Karpas-422 (cell line): ENCODE measurements around the gene MGLL. TPM values are rescaled to one million over a fixed set of nuclear protein-coding genes. Genes with fewer than 3 reads are reported as not detected.

Source experiments
- DNase-seq: peaks from one replicate; pipeline ENCODE4 v3.0.0-alpha.2; 2015
- H2AFZ ChIP-seq: fragments of 200-600 bp; sonication (generic); 2 replicates; pipeline ENCODE4 v1.6.1; 2014; ENCODE audit warnings: antibody characterized with exemption, low read length, mixed read lengths
- H3K27ac ChIP-seq: fragments of 200-600 bp; sonication (generic); 2 replicates; pipeline ENCODE4 v1.5.1; 2014; ENCODE audit warnings: mild to moderate bottlenecking, low read length, moderate library complexity
- H3K27me3 ChIP-seq: fragments of 200-600 bp; sonication (generic); 2 replicates; pipeline ENCODE4 v1.6.1; 2014; ENCODE audit warnings: low read length, mixed read lengths
- H3K36me3 ChIP-seq: fragments of 200-600 bp; sonication (generic); 2 replicates; pipeline ENCODE4 v1.6.1; 2014; ENCODE audit warnings: low read length, mixed read lengths; ENCODE audit not compliant: insufficient read depth
- H3K4me1 ChIP-seq: fragments of 200-600 bp; sonication (generic); 2 replicates; pipeline ENCODE4 v1.6.1; 2014; ENCODE audit warnings: mild to moderate bottlenecking, low read length, mixed read lengths
- H3K4me2 ChIP-seq: fragments of 200-600 bp; sonication (generic); 2 replicates; pipeline ENCODE4 v1.6.1; 2014; ENCODE audit warnings: low read length, low read depth, mild to moderate bottlenecking; ENCODE audit not compliant: poor library complexity, severe bottlenecking
- H3K4me3 ChIP-seq: fragments of 200-600 bp; sonication (generic); 2 replicates; pipeline ENCODE4 v1.5.1; 2014; ENCODE audit warnings: mild to moderate bottlenecking, antibody characterized with exemption, low read length, mixed read lengths
- H3K79me2 ChIP-seq: fragments of 200-600 bp; sonication (generic); 2 replicates; pipeline ENCODE4 v1.6.1; 2014; ENCODE audit warnings: mild to moderate bottlenecking, low read length, mixed read lengths
- H3K9ac ChIP-seq: fragments of 200-600 bp; sonication (generic); 2 replicates; pipeline ENCODE4 v1.6.0; 2014; ENCODE audit warnings: low read length
- H3K9me2 ChIP-seq: fragments of 200-600 bp; sonication (generic), shearing (Covaris generic); replicated peaks from 2 replicates; pipeline ENCODE4 v1.6.0; 2014; ENCODE audit warnings: mild to moderate bottlenecking, low read length, moderate library complexity; ENCODE audit not compliant: insufficient read depth
- H3K9me3 ChIP-seq: fragments of 300-700, 200-600 bp; sonication (generic); 2 replicates; pipeline ENCODE4 v1.6.1; 2014; ENCODE audit warnings: low read length, mixed read lengths
- H4K20me1 ChIP-seq: fragments of 200-600 bp; sonication (generic); 2 replicates; pipeline ENCODE4 v1.6.1; 2014; ENCODE audit warnings: mild to moderate bottlenecking, antibody characterized with exemption, low read length, low read depth; ENCODE audit not compliant: insufficient read depth
- total RNA-seq: library from RNA; depleted of rRNA; stranded (reverse); fragments of >200 nt; shearing (Covaris generic); gene quantifications from 2 replicates; pipeline ENCODE4 v1.2.3, GENCODE V29; 2014; ENCODE audit warnings: low replicate concordance

The MGLL gene
- total RNA-seq, 1 experiment from 2014 or later: 58.0 TPM

GRCh38 chr3:127777332-127777731 is 45.0 kb downstream of the MGLL start:
- peaks cover 38% of the 10 kb centered on the region for H3K36me3 ChIP-seq
- no peak overlapping the region for H3K4me3 ChIP-seq
- no peak overlapping the region for H3K4me2 ChIP-seq
- no peak overlapping the region for H2AFZ ChIP-seq
- H3K9me2 ChIP-seq: no peaks in the 10 kb centered on the region
- no peak overlapping the region for H3K9ac ChIP-seq
- H3K4me1 ChIP-seq: peaks cover 47% of the 10 kb centered on the region
- no peaks in the 10 kb centered on the region for H3K27me3 ChIP-seq
- no peak for DNase-seq
- peaks cover 57% of the 10 kb centered on the region for H3K79me2 ChIP-seq
- H4K20me1 ChIP-seq: no peaks in the 10 kb centered on the region
- no peak overlapping the region for H3K27ac ChIP-seq
- H3K9me3 ChIP-seq: peaks cover 4% of the 10 kb centered on the region; the same call in 1 of the 2 replicates

GRCh38 chr3:127776347-127776746 is 46.0 kb downstream of the MGLL start:
- H3K36me3 ChIP-seq: peaks cover 37% of the 10 kb centered on the region

GRCh38 chr3:127775398-127776109 is 46.8 kb downstream of the MGLL start:
- no peak overlapping the region for H2AFZ ChIP-seq
- H3K4me3 ChIP-seq: no peak overlapping the region
- H3K9ac ChIP-seq: 0 out of 2 replicates have a peak overlapping the region, but pooled peaks have one; percentile 7

More at GRCh38 chr3:127776347-127776746, 46.0 kb downstream of the MGLL start:
- Histone ChIP-seq H3K27me3 (no peaks in the 10 kb centered on the region), H2AFZ (no peak overlapping the region), H3K9ac (no peak overlapping the region), H3K9me3 (peaks cover 4% of the 10 kb centered on the region; the same call in 1 of the 2 replicates), H3K4me3 (no peak overlapping the region), H3K27ac (no peak overlapping the region), H3K4me1 (peaks cover 46% of the 10 kb centered on the region), H4K20me1 (no peaks in the 10 kb centered on the region), H3K79me2 (peaks cover 61% of the 10 kb centered on the region), H3K4me2 (no peak overlapping the region), H3K9me2 (no peaks in the 10 kb centered on the region)
- DNase-seq: no peak

GRCh38 chr3:127774647-127775046 is 47.7 kb downstream of the MGLL start:
- no peak overlapping the region for H2AFZ ChIP-seq

More at GRCh38 chr3:127775398-127776109, 46.8 kb downstream of the MGLL start:
- peak overlapping the region; percentile 47; the same call in 1 of the 2 replicates for H3K27ac ChIP-seq
- peaks cover 31% of the 10 kb centered on the region for H3K36me3 ChIP-seq
- no peaks in the 10 kb centered on the region for H3K27me3 ChIP-seq
- H3K9me3 ChIP-seq: peaks cover 4% of the 10 kb centered on the region; the same call in 1 of the 2 replicates
- peaks cover 52% of the 10 kb centered on the region for H3K4me1 ChIP-seq
- no peaks in the 10 kb centered on the region for H3K9me2 ChIP-seq
- H3K79me2 ChIP-seq: peaks cover 62% of the 10 kb centered on the region
- no peak for DNase-seq
- H4K20me1 ChIP-seq: no peaks in the 10 kb centered on the region
- no peak overlapping the region for H3K4me2 ChIP-seq

GRCh38 chr3:127773752-127774395 is 48.4 kb downstream of the MGLL start:
- no peak overlapping the region for H3K4me2 ChIP-seq
- peaks cover 59% of the 10 kb centered on the region for H3K79me2 ChIP-seq

More at GRCh38 chr3:127774647-127775046, 47.7 kb downstream of the MGLL start:
- H3K4me2 ChIP-seq: no peak overlapping the region
- H3K9me3 ChIP-seq: peaks cover 4% of the 10 kb centered on the region; the same call in 1 of the 2 replicates
- H3K79me2 ChIP-seq: peaks cover 57% of the 10 kb centered on the region
- peaks cover 22% of the 10 kb centered on the region for H3K36me3 ChIP-seq
- H3K9me2 ChIP-seq: no peaks in the 10 kb centered on the region
- peaks cover 56% of the 10 kb centered on the region for H3K4me1 ChIP-seq
- no peak overlapping the region for H3K9ac ChIP-seq
- H3K4me3 ChIP-seq: no peak overlapping the region
- H3K27me3 ChIP-seq: no peaks in the 10 kb centered on the region
- peak overlapping the region; percentile 47; the same call in 1 of the 2 replicates for H3K27ac ChIP-seq
- DNase-seq: no peak
- H4K20me1 ChIP-seq: no peaks in the 10 kb centered on the region

GRCh38 chr3:127772827-127773751 is 49.2 kb downstream of the MGLL start:
- Histone ChIP-seq H3K27me3 (no peaks in the 10 kb centered on the region), H3K9ac (no peak overlapping the region), H3K9me3 (peaks cover 4% of the 10 kb centered on the region; the same call in 1 of the 2 replicates), H3K4me1 (peaks cover 67% of the 10 kb centered on the region), H3K36me3 (peaks cover 13% of the 10 kb centered on the region), H3K27ac (no peak overlapping the region), H3K79me2 (peaks cover 63% of the 10 kb centered on the region), H2AFZ (no peak overlapping the region), H4K20me1 (no peaks in the 10 kb centered on the region), H3K9me2 (no peaks in the 10 kb centered on the region), H3K4me3 (no peak overlapping the region), H3K4me2 (no peak overlapping the region)
- peak; percentile 41 for DNase-seq

More at GRCh38 chr3:127773752-127774395, 48.4 kb downstream of the MGLL start:
- no peaks in the 10 kb centered on the region for H3K27me3 ChIP-seq
- no peak for DNase-seq
- H2AFZ ChIP-seq: no peak overlapping the region
- no peak overlapping the region for H3K4me3 ChIP-seq
- peaks cover 59% of the 10 kb centered on the region for H3K4me1 ChIP-seq
- H3K9ac ChIP-seq: no peak overlapping the region
- H3K36me3 ChIP-seq: peaks cover 17% of the 10 kb centered on the region
- H3K9me3 ChIP-seq: peaks cover 4% of the 10 kb centered on the region; the same call in 1 of the 2 replicates
- H3K27ac ChIP-seq: no peak overlapping the region
- no peaks in the 10 kb centered on the region for H4K20me1 ChIP-seq
- no peaks in the 10 kb centered on the region for H3K9me2 ChIP-seq

- DNase-seq: peak; percentile 46
- Histone ChIP-seq H3K4me2 (no peak overlapping the region), H3K27me3 (no peaks in the 10 kb centered on the region), H3K9ac (no peak overlapping the region), H3K4me1 (peaks cover 75% of the 10 kb centered on the region), H4K20me1 (no peaks in the 10 kb centered on the region), H3K79me2 (peaks cover 61% of the 10 kb centered on the region), H3K9me3 (peaks cover under 1% of the 10 kb centered on the region; the same call in 1 of the 2 replicates), H3K27ac (no peak overlapping the region), H3K4me3 (no peak overlapping the region), H3K36me3 (peaks cover 5% of the 10 kb centered on the region), H3K9me2 (no peaks in the 10 kb centered on the region), H2AFZ (no peak overlapping the region)
These were observed 50.0 kb downstream of the MGLL start for GRCh38 chr3:127772273-127772672.
